Upper lobe of left lung (tissue), 6 donors: ENCODE data around the gene PREX1. TPM values are rescaled to one million over a fixed set of nuclear protein-coding genes. Genes with fewer than 3 reads are reported as not detected.
A peak's percentile ranks its signal among the peaks of the same experiment; 100 is the strongest.

Experiments used
- ATAC-seq, 2 donors: fragments of 200-7000 bp; cut with Tn5 transposase; one replicate each; pipeline ENCODE4 v1.9.1; 2022; ENCODE audit warnings: mild to moderate bottlenecking in 2 of 2, moderate library complexity in 2 of 2; ENCODE audit not compliant: low FRiP score in 2 of 2
- DNase-seq, 2 donors: peaks; one replicate each; pipeline ENCODE4 v3.0.0-alpha.2; 2019 to 2020
- H3K27ac ChIP-seq, 4 donors: fragments of 200-600 bp; sonication (generic); one replicate each; pipeline ENCODE4 v1.5.1; 2016 to 2019
- H3K27me3 ChIP-seq, 4 donors: fragments of 200-600 bp; sonication (generic); one replicate each; pipeline ENCODE4 v1.5.1; 2017 to 2019
- H3K36me3 ChIP-seq, 4 donors: fragments of 200-600 bp; sonication (generic); one replicate each; pipeline ENCODE4 v1.5.1; 2016 to 2019
- H3K4me1 ChIP-seq, 4 donors: fragments of 200-600 bp; sonication (generic); one replicate each; pipeline ENCODE4 v1.5.1; 2018 to 2019
- H3K4me3 ChIP-seq, 4 donors: fragments of 200-600 bp; sonication (generic); one replicate each; pipeline ENCODE4 v1.5.1; 2017 to 2019; ENCODE audit warnings: mild to moderate bottlenecking in 2 of 4, moderate library complexity in 1 of 4
- H3K9me3 ChIP-seq, 4 donors: fragments of 200-600 bp; sonication (generic); one replicate each; pipeline ENCODE4 v1.5.1; 2018 to 2019
- CTCF ChIP-seq, 6 experiments: fragments of 450-650 bp in 4 of 6; fragments of 200-600 bp in 2 of 6; sonication (generic) in 2 of 6; IDR thresholded peaks; one replicate each; pipeline ENCODE4 v1.5.1; 2016 to 2019; ENCODE audit warnings: antibody characterized with exemption in 6 of 6
- EP300 ChIP-seq, 4 donors: sonication (generic); formaldehyde crosslinking; IDR thresholded peaks; one replicate each; pipeline ENCODE4 v1.5.1; 2017; ENCODE audit warnings: antibody characterized with exemption in 4 of 4, control low read depth in 2 of 4
- POLR2A ChIP-seq, 4 donors: fragments of 450-650 bp; IDR thresholded peaks; one replicate each; pipeline ENCODE4 v1.5.1; 2016 to 2017; ENCODE audit warnings: antibody characterized with exemption in 4 of 4, mild to moderate bottlenecking in 2 of 4
- POLR2AphosphoS5 ChIP-seq, 2 donors: sonication (generic); formaldehyde crosslinking; IDR thresholded peaks; one replicate each; pipeline ENCODE4 v1.5.1; 2017; ENCODE audit warnings: antibody characterized with exemption in 2 of 2
- WGBS, 2 donors: methylation state at CpG; one replicate each; pipeline ENCODE4 v1.1.5; 2017 to 2018; 5-methylcytosine and 5-hydroxymethylcytosine counted together
- total RNA-seq, 6 donors: library from RNA; depleted of rRNA in 4 of 6; stranded (reverse); fragments of >200 nt in 4 of 6; gene quantifications; one replicate each; pipeline versions ENCODE4 v1.1.0 to v1.2.1, GENCODE V29; 2016 to 2021
- donor health status: DM: no; HTN: no; CAD: no; lungs with moderate emphysema.
- donor health status: DM: no; HTN: yes; CAD: no; lungs with severe emphysema.

Gene PREX1
- total RNA-seq, 6 donors from 2014 or later: 42.8 to 177 (median 74.6) TPM

GRCh38 chr20:48718786-48719578, 108.8 kb downstream of the PREX1 start:
- H3K4me1 ChIP-seq: peaks cover 59 to 78% (median 67%) of the 10 kb centered on the region in 4 donors
- H3K4me3 ChIP-seq: no peak overlapping the region
- peaks cover 0 to 11% (median 4%) of the 10 kb centered on the region in 4 donors for H3K36me3 ChIP-seq
- H3K27me3 ChIP-seq: no peaks in the 10 kb centered on the region
- peak overlapping the region in 1 of 4 donors; percentile 21 for H3K27ac ChIP-seq
- H3K9me3 ChIP-seq: no peaks in the 10 kb centered on the region
- TF ChIP-seq CTCF (IDR thresholded peaks at IDR 0.05) (no peak), POLR2AphosphoS5 (IDR thresholded peaks at IDR 0.05) (peak in 1 of 2 donors; percentile 24)
- DNase-seq (peak in 1 of 2 donors; percentile 50), ATAC-seq (no peak)
- WGBS, 2 donors: 58 to 62% methylated on average over 8 of the region's 8 CpGs

GRCh38 chr20:48717680-48718223, 110.0 kb downstream of the PREX1 start:
- Histone ChIP-seq H3K9me3 (no peaks in the 10 kb centered on the region), H3K4me3 (no peak overlapping the region), H3K36me3 (peaks cover 0 to 11% (median 4%) of the 10 kb centered on the region in 4 donors), H3K27me3 (no peaks in the 10 kb centered on the region), H3K4me1 (peaks cover 47 to 70% (median 57%) of the 10 kb centered on the region in 4 donors), H3K27ac (peak overlapping the region in 2 of 4 donors; percentile 7 to 21)
- WGBS, 2 donors: 50 to 61% methylated on average over 6 of the region's 6 CpGs
- TF ChIP-seq EP300 (IDR thresholded peaks at IDR 0.05) (no peak), POLR2A (IDR thresholded peaks at IDR 0.05) (no peak), POLR2AphosphoS5 (IDR thresholded peaks at IDR 0.05) (no peak), CTCF (IDR thresholded peaks at IDR 0.05) (no peak)
- DNase-seq: no peak
- ATAC-seq: no peak

GRCh38 chr20:48717095-48717672, 110.6 kb downstream of the PREX1 start:
- H3K27ac ChIP-seq: peak overlapping the region in 1 of 4 donors; percentile 35
- H3K4me1 ChIP-seq: peaks cover 41 to 70% (median 52%) of the 10 kb centered on the region in 4 donors
- ATAC-seq: no peak
- DNase-seq: no peak
- TF ChIP-seq EP300 (IDR thresholded peaks at IDR 0.05): no peak
- no peak for TF ChIP-seq POLR2A (IDR thresholded peaks at IDR 0.05)
- TF ChIP-seq POLR2AphosphoS5 (IDR thresholded peaks at IDR 0.05): no peak
- TF ChIP-seq CTCF (IDR thresholded peaks at IDR 0.05): no peak
- peaks cover 0 to 11% (median 4%) of the 10 kb centered on the region in 4 donors for H3K36me3 ChIP-seq
- H3K27me3 ChIP-seq: no peaks in the 10 kb centered on the region
- no peak overlapping the region for H3K4me3 ChIP-seq
- WGBS, 2 donors: 56 to 76% methylated on average over 2 of the region's 2 CpGs
- H3K9me3 ChIP-seq: no peaks in the 10 kb centered on the region

- H3K36me3 ChIP-seq: peaks cover 0 to 11% (median 4%) of the 10 kb centered on the region in 4 donors
- H3K27ac ChIP-seq: peak overlapping the region in 3 of 4 donors; percentile 35 to 64 (median 45)
- no peaks in the 10 kb centered on the region for H3K9me3 ChIP-seq
- TF ChIP-seq POLR2AphosphoS5 (IDR thresholded peaks at IDR 0.05): no peak
- H3K4me1 ChIP-seq: peaks cover 35 to 70% (median 51%) of the 10 kb centered on the region in 4 donors
- H3K27me3 ChIP-seq: no peaks in the 10 kb centered on the region
- no peak for DNase-seq
- H3K4me3 ChIP-seq: no peak overlapping the region
- 91 to 100% methylated on average over 2 to 7 of the region's 7 CpGs for WGBS, 2 donors
- no peak for ATAC-seq
Measured at GRCh38 chr20:48716541-48716940, 111.3 kb downstream of the PREX1 start.

GRCh38 chr20:48716086-48716485, 111.7 kb downstream of the PREX1 start:
- peaks cover 0 to 10% (median 4%) of the 10 kb centered on the region in 4 donors for H3K36me3 ChIP-seq
- peak overlapping the region in 3 of 4 donors; percentile 35 to 64 (median 45) for H3K27ac ChIP-seq
- H3K4me1 ChIP-seq: peaks cover 30 to 70% (median 47%) of the 10 kb centered on the region in 4 donors
- peak in 1 of 2 donors; percentile 38 for DNase-seq
- no peak for ATAC-seq
- no peak for TF ChIP-seq POLR2AphosphoS5 (IDR thresholded peaks at IDR 0.05)
- no peak for TF ChIP-seq CTCF (IDR thresholded peaks at IDR 0.05)
- TF ChIP-seq EP300 (IDR thresholded peaks at IDR 0.05): no peak
- no peak for TF ChIP-seq POLR2A (IDR thresholded peaks at IDR 0.05)
- no peaks in the 10 kb centered on the region for H3K9me3 ChIP-seq
- whole genome bisulfite sequencing, 2 donors: 75 to 86% methylated on average over 4 to 13 of the region's 13 CpGs
- no peak overlapping the region for H3K4me3 ChIP-seq
- H3K27me3 ChIP-seq: no peaks in the 10 kb centered on the region
